HG03064 (cell line): ENCODE data around the gene DIP2C.
"Not testable (repeated sequence)": the region's sequence is repeated elsewhere in the genome, so short reads cannot be mapped to it uniquely, and the experiment has no call there.

ENCODE experiments used
- ATAC-seq: cut with Tn5 transposase; IDR thresholded peaks from one replicate; pipeline ENCODE4 v1.9.1; 2021; ENCODE audit warnings: low read depth; ENCODE audit not compliant: unreplicated experiment

Gene DIP2C

DNA sequence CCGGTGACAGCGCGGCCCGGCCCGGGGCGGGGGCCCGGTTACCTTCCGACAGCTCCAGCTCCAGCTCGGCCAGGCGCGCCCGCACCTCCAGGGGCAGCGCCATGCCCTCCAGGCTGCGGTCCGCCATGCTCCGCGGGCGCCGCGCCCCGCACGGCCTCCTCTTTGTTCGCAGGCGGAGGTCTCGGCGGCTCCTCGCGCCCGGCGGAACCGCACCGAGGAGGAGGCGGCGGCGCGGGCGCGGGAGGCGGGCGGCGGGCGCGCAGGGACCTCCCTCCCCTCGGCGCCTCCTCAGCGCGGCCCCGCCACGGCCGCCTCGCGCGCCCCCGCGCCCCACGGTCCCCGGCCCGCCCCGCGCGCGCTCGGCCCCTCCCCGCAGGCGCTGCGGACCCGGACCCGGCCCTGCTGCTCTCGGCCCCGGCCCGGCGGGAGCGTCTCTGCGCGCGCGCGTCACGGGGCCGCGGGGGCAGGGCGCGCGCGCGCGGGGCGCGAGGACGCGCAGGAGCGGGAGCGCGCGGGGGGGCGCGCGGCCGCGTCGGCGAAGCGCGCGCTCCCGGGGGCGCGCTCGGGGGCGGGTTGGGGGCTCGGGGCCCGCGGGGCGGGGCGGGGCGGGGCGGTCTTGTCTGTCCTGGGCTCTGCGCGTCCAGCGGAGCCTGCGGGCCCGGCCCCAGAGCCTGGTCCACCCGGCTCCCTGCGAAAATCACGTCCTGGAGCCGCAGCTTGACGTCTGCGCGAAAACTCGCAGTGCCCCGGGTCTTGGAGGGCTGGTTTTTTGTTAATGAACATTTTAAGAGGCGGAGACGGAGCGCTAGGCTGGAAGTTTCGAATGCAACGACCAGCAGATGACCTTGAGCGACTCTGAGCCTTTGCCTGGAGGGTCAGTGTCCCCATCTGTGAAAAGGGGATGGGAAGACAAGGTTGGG is at the start of gene DIP2C:
DIP2C (minus strand) TSS at position 217 of the 920 bp plus-strand sequence; CDS start at position 127, 90 bp downstream.
- ATAC-seq = no peak

DNA sequence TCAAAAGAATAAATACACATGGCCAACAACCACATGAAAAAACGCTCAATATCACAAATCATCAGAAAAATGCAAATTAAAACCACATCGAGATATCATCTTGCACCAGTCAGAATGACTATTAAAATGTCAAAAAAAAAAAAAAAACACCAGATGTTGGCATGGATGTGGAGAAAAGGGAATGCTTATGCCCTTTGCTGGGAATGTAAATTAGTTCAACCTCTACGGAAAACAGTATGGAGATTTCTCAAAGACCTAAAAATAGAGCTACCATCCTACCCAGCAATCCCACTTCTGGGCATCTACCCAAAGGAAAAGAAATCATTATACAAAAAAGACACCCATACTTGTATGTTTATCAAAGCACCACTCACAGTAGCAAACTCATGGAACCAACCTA is 45.0 kb upstream of the DIP2C start:
- ATAC-seq = no peak

DNA sequence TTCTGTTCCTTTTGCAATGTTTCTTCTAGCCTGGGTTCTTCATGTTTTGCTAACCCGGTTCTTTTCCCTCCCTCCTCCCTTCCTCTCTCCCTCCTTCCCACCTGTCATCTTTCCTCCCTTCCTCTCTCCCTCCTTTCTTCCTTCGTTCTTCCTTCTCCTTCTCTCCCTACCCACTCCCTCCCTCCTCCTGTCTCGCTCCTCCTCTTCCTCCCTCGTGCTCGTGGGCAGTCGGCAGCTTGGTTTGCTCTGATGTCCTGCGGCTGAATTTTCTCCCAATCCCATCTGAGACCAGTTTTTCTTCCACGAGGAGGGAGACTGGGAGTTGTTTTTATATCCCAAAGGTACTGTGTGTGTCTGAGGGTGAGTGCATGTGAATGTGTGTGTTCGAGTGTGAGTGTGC is 43.6 kb upstream of the DIP2C start:
- no peak for ATAC-seq

GRCh38 chr10:729213-729612 is 39.7 kb upstream of the DIP2C start:
- ATAC-seq = no peak

DNA sequence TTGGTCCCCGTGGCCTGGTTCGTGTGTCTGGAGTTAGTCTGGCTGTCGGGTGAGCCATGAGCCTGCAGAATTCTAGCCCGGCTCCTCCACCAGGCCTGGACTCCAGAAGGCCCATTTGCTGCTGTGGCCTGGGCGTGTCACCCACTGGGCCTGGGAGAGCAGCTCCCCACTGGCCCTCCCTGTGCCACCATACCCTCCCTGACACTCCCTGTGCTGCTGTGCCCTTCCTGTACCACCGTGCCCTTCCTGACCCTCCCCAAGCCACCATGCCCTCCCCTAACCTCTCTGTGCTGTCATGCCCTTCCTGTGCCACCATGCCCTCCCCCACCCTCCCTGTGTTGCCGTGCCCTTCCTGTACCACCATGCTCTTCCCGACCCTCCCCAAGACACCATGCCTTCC is 39.1 kb upstream of the DIP2C start:
- no peak for ATAC-seq

- no peak for ATAC-seq
These were observed 37.8 kb upstream of the DIP2C start for GRCh38 chr10:727162-727790.

DNA sequence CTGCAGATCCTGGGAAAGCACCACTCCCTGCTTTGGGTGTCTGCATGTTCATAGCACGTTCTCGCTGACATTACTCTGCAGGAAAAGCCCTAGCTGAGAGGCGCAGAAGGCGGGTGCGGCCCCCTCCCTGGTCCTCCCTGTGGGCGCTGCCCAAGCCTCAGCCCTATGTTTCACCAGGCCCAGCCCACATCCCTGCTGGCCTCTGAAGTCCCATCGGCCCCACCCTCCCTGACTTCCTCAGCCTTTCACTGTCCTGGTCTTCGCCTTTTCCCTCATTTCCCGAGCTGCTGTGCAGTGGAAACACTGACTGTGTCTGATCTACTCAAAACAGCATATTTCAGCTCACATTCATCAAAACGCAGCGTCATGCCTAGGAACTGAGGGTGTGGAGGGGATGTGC is 36.3 kb upstream of the DIP2C start:
- ATAC-seq = no peak

- no peak for ATAC-seq
These were observed 35.8 kb upstream of the DIP2C start for GRCh38 chr10:725302-725701.

GRCh38 chr10:723973-724372 is 34.5 kb upstream of the DIP2C start:
- ATAC-seq = no peak

- ATAC-seq = no peak
These were observed 33.0 kb upstream of the DIP2C start for GRCh38 chr10:722281-723060.

- ATAC-seq = no peak
These were observed 28.8 kb upstream of the DIP2C start for GRCh38 chr10:718143-718700.

DNA sequence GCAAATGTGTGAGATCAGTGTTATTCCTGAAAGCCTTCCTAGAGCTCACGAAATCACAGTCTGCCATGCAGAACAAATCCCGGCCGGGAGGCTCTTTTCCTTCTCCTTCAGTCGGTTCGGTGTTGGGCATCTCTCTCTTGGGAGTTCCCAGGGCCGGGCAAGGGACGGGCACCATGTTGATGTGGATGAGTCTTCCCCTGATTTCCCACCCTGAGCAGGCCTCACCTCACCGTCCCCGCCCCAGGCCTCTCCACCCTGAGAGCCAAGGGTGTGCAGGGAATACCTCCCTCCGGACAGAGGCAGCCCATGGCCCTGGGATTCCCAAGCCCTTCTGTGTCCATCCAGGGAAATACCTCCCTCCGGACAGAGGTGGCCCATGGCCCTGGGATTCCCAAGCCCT is 28.0 kb upstream of the DIP2C start:
- no peak for ATAC-seq

GRCh38 chr10:716821-717220 is 27.4 kb upstream of the DIP2C start:
- ATAC-seq = no peak

- no peak for ATAC-seq
These were observed 24.7 kb upstream of the DIP2C start for GRCh38 chr10:714214-714613.

GRCh38 chr10:712575-712974 is 23.1 kb upstream of the DIP2C start:
- ATAC-seq = no peak

- ATAC-seq = no peak
These were observed 22.6 kb upstream of the DIP2C start for GRCh38 chr10:712089-712488.

DNA sequence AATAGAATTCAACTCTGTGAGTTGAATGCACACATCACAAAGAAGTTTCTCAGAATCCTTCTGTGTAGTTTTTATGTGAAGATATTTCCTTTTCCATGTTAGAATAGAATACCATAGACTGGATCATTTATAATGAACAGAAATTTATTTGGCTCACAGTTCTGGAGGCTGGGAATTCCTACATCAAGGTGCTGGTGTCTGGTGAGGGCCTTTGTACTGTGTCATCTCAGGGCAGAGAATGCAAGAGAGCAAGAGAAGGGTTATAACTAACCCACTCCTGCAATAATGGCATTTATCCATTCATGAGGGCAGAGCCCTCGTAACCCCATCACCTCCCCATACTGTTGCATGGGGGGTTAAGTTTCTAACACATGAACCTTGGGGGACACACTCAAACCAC is 18.4 kb upstream of the DIP2C start:
- no peak for ATAC-seq

DNA sequence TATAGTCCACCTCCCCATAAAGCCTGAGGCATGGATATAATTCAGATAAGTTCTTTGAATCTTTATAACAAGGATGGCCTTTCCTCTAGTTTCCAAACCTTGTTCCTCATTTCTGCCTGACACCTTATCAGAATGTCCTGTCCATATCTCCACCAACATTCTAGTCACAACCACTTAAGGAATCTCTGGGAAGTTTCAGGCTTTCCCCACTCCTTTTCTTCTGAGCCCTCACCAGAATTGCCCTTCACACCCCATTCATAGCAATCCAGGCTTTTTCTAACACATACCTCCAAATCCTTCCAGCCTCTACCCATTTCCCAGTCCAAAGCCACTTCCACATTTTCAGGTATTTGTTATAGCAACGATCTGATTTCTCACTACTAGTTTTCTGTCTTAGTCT is 18.0 kb upstream of the DIP2C start:
- ATAC-seq = no peak

- ATAC-seq = no peak
These were observed 13.7 kb upstream of the DIP2C start for GRCh38 chr10:703118-703517.

- ATAC-seq = not testable (repeated sequence)
These were observed 10.7 kb upstream of the DIP2C start for GRCh38 chr10:700183-700582.
